Smooth muscle cell (in vitro differentiated cells): Measurements from ENCODE around the gene IRAK1. TPM values are rescaled to one million over a fixed set of nuclear protein-coding genes. Genes with fewer than 3 reads are reported as not detected.

ENCODE experiments used
- DNase-seq: peaks from one replicate; lab custom pipeline; 2025; ENCODE audit not compliant: unreplicated experiment; lab: John Stamatoyannopoulos, UW
- H2AFZ ChIP-seq: fragments of 200-600 bp; sonication (generic); 2 replicates; pipeline ENCODE4 v1.6.0; 2016; ENCODE audit warnings: antibody characterized with exemption, low read depth, mild to moderate bottlenecking
- H3F3A ChIP-seq: fragments of 200-600 bp; sonication (generic); 2 replicates; pipeline ENCODE4 v1.6.0; 2017; ENCODE audit warnings: antibody characterized with exemption, low read depth
- H3K27ac ChIP-seq: fragments of 200-600 bp; sonication (generic); 2 replicates; pipeline ENCODE4 v1.5.1; 2016; ENCODE audit warnings: low read depth, mild to moderate bottlenecking
- H3K27me3 ChIP-seq: fragments of 200-600 bp; sonication (generic); 2 replicates; pipeline ENCODE4 v1.6.1; 2016; ENCODE audit warnings: low read depth, mild to moderate bottlenecking
- H3K36me3 ChIP-seq: fragments of 200-600 bp; sonication (generic); 2 replicates; pipeline ENCODE4 v1.5.1; 2016; ENCODE audit warnings: low read depth
- H3K4me1 ChIP-seq: fragments of 200-600 bp; sonication (generic); 2 replicates; pipeline ENCODE4 v1.5.1; 2016; ENCODE audit warnings: low read depth
- H3K4me2 ChIP-seq: fragments of 200-600 bp; sonication (generic); 2 replicates; pipeline ENCODE4 v1.6.0; 2016; ENCODE audit warnings: mild to moderate bottlenecking
- H3K4me3 ChIP-seq: fragments of 200-600 bp; sonication (generic); 2 replicates; pipeline ENCODE4 v1.5.1; 2016; ENCODE audit warnings: mild to moderate bottlenecking
- H3K79me2 ChIP-seq: fragments of 200-600 bp; sonication (generic); 2 replicates; pipeline ENCODE4 v1.6.0; 2016; ENCODE audit warnings: low read depth, mild to moderate bottlenecking
- H3K9ac ChIP-seq: fragments of 200-600 bp; sonication (generic); 2 replicates; pipeline ENCODE4 v1.6.0; 2016; ENCODE audit warnings: low read depth
- H3K9me3 ChIP-seq: fragments of 200-600 bp; sonication (generic); replicated peaks from 2 replicates; pipeline ENCODE4 v1.5.1; 2016; ENCODE audit warnings: low read depth
- H4K20me1 ChIP-seq: fragments of 200-600 bp; sonication (generic); 2 replicates; pipeline ENCODE4 v1.6.0; 2016; ENCODE audit warnings: low read depth
- WGBS: methylation state at CpG from one replicate; pipeline ENCODE4 v1.1.7; 2016; ENCODE audit warnings: low lambda C conversion rate; 5-methylcytosine and 5-hydroxymethylcytosine counted together
- polyA plus RNA-seq: library from polyadenylated mRNA; unstranded; fragments of >200 nt; fragmentation: Nextera tagmentation; extraction: Ambion mirVana; gene quantifications from 2 replicates; pipeline ENCODE4 v1.2.1, GENCODE V29; 2016
- total RNA-seq: library from RNA; depleted of rRNA; stranded (reverse); fragments of >200 nt; gene quantifications from 2 replicates; pipeline ENCODE4 v1.2.3, GENCODE V29; 2014
- TF ChIP-seq, protein P1 (sequence below): fragments of 200-600 bp; sonication (generic); IDR thresholded peaks from 2 replicates; pipeline ENCODE4 v1.5.1; 2017; ENCODE audit warnings: borderline replicate concordance, mild to moderate bottlenecking, antibody characterized with exemption; ENCODE audit not compliant: insufficient read depth, poor library complexity, severe bottlenecking

The IRAK1 gene
- total and polyA plus RNA-seq, 2 experiments from 2014 or later = 29.4 to 63.4 TPM

DNA sequence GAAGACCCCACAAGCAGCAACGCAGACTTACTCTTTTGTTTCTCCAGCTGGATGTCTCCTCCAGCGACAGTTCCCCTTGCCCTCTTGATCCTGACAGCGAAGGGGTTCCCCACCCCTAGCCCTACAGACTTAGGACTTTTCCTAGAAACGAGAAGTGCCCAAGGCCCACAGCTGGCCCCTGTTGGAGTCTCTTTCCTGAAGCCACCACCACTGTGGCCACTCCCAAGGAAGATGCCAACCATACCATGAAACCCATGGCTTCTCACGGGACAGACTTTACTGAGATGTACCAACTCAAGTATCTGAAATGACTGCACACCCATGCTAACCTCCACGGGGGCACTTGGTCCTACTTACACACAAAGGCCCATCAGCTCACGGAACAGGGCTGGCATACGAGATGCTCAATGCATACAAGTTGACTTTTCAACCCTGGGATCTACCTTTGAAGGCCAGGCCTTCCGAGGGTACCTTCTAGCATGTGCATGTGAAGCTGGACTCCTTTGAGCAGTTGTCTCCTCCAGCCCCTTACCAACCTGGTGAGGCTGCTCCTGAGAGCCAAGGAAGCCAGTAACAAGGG, 924 bp upstream of the IRAK1 start:
- no peaks in the 10 kb centered on the region for H3K27me3 ChIP-seq
- H2AFZ ChIP-seq = no peak overlapping the region
- peak overlapping the region; percentile 81 for H3K9ac ChIP-seq
- peak overlapping the region; percentile 79 for H3K4me2 ChIP-seq
- TF ChIP-seq, protein P1, sequence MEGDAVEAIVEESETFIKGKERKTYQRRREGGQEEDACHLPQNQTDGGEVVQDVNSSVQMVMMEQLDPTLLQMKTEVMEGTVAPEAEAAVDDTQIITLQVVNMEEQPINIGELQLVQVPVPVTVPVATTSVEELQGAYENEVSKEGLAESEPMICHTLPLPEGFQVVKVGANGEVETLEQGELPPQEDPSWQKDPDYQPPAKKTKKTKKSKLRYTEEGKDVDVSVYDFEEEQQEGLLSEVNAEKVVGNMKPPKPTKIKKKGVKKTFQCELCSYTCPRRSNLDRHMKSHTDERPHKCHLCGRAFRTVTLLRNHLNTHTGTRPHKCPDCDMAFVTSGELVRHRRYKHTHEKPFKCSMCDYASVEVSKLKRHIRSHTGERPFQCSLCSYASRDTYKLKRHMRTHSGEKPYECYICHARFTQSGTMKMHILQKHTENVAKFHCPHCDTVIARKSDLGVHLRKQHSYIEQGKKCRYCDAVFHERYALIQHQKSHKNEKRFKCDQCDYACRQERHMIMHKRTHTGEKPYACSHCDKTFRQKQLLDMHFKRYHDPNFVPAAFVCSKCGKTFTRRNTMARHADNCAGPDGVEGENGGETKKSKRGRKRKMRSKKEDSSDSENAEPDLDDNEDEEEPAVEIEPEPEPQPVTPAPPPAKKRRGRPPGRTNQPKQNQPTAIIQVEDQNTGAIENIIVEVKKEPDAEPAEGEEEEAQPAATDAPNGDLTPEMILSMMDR = no peak
- no peak for DNase-seq
- peak overlapping the region; percentile 38 for H3K4me3 ChIP-seq
- peak overlapping the region; percentile 80 for H3K27ac ChIP-seq
- H3K36me3 ChIP-seq = no peaks in the 10 kb centered on the region
- no peaks in the 10 kb centered on the region for H3F3A ChIP-seq
- peaks cover 6% of the 10 kb centered on the region for H3K79me2 ChIP-seq
- no peaks in the 10 kb centered on the region for H4K20me1 ChIP-seq
- no peaks in the 10 kb centered on the region for H3K9me3 ChIP-seq
- H3K4me1 ChIP-seq = peaks cover 5% of the 10 kb centered on the region
- 80% methylated on average over 9 of the region's 9 CpGs for WGBS

DNA sequence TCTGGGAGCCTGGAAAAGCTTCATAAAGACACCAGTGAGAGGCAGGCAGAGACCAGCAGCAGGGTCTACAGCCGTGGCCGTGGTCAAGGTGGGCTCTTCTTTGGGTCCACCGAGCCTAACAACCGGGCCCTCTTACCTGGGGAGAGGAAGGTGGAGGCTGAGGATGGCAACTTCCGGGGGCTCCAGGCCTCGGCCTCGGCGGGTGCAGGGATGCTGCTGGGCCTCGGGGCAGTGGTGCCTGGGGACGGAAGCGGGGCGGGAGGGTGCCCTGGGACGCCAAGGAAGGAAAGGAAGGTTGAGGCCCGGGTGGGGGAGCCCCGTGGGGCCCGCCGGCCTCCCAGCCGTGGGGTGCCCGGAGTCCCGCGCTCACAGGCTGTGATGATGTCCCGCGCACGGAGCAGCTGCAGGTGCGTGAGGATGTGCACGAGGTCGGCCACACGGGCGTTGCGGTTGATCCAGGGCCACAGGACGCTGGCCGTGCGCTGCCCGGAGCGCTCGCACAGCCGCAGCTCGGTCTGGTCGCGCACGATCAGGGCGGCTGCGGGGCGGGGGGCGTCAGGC, 561 bp downstream of the IRAK1 start:
- Histone ChIP-seq H3K4me2 (peak overlapping the region; percentile 82), H3K27me3 (no peaks in the 10 kb centered on the region), H3F3A (no peaks in the 10 kb centered on the region), H3K4me1 (peaks cover 5% of the 10 kb centered on the region), H3K27ac (peak overlapping the region; percentile 59), H2AFZ (no peak overlapping the region), H3K36me3 (no peaks in the 10 kb centered on the region), H3K9me3 (no peaks in the 10 kb centered on the region), H3K4me3 (peak overlapping the region; percentile 42), H3K79me2 (peaks cover 6% of the 10 kb centered on the region), H4K20me1 (no peaks in the 10 kb centered on the region), H3K9ac (peak overlapping the region; percentile 60)
- TF ChIP-seq, protein P1 = no peak
- WGBS = 70% methylated on average over 24 of the region's 45 CpGs
- no peak for DNase-seq

DNA sequence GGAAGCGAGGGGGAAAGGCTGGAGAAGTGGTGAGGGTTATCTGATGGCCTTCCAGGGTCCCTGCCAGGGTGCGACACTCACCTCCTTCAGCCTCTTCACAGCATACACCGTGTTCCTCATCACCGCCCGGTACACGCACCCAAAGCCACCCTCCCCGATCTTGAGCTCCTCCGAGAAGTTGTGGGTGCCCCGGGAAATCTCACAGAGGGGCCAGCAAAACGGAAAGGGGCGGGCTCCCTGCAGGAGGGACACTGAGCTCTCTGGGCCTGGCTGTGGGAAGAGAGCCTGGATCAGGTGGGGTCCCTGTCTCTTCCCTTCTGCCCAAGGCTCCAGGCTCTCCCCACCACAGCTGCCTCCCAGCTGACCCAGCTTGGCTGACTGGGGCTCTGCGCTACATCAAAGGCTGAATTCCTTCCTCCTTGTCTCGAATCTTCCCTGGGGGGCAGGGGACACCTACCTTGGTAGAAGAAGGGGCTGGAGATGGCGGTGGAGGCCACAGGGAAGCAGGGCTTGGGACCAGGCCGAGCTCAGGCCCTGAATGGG, 1.1 kb downstream of the IRAK1 start:
- Histone ChIP-seq H3K79me2 (peaks cover 6% of the 10 kb centered on the region), H3K36me3 (no peaks in the 10 kb centered on the region), H4K20me1 (no peaks in the 10 kb centered on the region), H3K27ac (peak overlapping the region; percentile 59), H2AFZ (no peak overlapping the region), H3K27me3 (no peaks in the 10 kb centered on the region), H3K4me1 (peaks cover 5% of the 10 kb centered on the region), H3K9ac (peak overlapping the region; percentile 60), H3K4me3 (peak overlapping the region; percentile 42), H3K4me2 (peak overlapping the region; percentile 82), H3F3A (no peaks in the 10 kb centered on the region), H3K9me3 (no peaks in the 10 kb centered on the region)
- no peak for DNase-seq
- TF ChIP-seq, protein P1 = no peak
- 80% methylated on average over 14 of the region's 15 CpGs for WGBS
